NCI-H446 treated with DMSO at 0.1 percent for 48 hours (cell line): ENCODE data around the gene KRTAP10-7.
"Not testable (repeated sequence)": the region's sequence is repeated elsewhere in the genome, so short reads cannot be mapped to it uniquely, and the experiment has no call there.

Experiments used
- DNase-seq: peaks from one replicate; lab custom pipeline; 2025; lab: John Stamatoyannopoulos, UW

The KRTAP10-7 gene

DNA sequence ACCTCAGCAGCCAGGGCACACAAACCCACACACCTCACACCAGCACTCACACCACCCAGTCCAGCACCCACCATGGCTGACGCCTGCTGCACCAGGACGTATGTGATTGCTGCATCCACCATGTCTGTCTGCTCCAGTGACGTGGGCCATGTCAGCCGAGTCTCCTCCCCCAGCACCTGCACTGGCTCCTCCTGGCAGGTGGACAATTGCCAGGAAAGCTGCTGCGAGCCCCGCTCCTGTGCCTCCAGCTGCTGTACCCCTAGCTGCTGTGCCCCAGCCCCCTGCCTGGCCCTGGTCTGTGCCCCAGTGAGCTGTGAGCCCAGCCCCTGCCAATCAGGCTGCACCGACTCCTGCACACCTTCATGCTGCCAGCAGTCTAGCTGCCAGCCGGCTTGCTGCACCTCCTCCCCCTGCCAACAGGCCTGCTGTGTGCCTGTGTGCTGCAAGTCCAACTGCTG is 11.7 kb downstream of the KRTAP10-7 start, which contains the start of gene KRTAP10-8:
TSS of gene KRTAP10-8 (plus strand) at position 51 of the 458 bp plus-strand sequence. CDS start at position 73, 22 bp downstream.
- no peak for DNase-seq

- DNase-seq, result no peak
Measured at GRCh38 chr21:44612669-44613229, 12.4 kb downstream of the KRTAP10-7 start.

- DNase-seq, result no peak
Measured at GRCh38 chr21:44613386-44614155, 13.2 kb downstream of the KRTAP10-7 start.

- DNase-seq, result no peak
Measured at GRCh38 chr21:44614161-44614631, 13.8 kb downstream of the KRTAP10-7 start.

GRCh38 chr21:44614961-44615391 is 14.6 kb downstream of the KRTAP10-7 start:
- DNase-seq, result no peak

- no peak for DNase-seq
Measured at GRCh38 chr21:44615466-44615865, 15.1 kb downstream of the KRTAP10-7 start.

DNA sequence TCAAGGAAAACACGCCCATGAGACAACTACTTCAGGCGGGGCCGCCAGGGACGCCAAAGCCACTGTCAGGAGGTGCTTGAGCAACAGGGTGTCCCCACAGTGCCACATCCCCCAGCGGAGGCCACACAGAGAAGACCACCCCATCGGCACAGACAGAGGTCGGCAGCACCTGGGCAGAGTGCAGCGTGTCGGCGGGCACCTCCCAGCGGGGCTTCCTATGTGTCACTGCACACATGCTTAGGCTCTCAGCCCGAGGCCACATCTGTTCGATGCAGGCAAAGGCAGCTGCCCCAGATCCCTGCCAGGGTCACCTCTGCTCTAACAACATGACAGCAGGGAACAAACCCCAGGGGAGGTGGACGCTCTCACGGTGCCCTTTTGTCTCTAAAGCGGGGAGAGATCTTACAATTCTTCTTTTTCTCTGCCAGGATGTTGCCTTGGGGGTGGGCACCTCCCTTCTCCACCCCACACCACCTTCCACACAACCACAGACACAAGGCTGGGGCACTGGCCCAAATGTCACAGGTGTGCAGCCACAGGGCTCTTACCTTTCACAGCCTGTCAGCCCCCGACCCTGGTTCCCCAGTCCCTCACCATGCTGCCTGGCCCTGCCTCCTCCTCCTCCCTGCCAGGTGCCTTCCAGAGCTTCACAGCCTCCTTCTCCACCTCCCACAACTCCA is 15.7 kb downstream of the KRTAP10-7 start:
- no peak for DNase-seq

DNA sequence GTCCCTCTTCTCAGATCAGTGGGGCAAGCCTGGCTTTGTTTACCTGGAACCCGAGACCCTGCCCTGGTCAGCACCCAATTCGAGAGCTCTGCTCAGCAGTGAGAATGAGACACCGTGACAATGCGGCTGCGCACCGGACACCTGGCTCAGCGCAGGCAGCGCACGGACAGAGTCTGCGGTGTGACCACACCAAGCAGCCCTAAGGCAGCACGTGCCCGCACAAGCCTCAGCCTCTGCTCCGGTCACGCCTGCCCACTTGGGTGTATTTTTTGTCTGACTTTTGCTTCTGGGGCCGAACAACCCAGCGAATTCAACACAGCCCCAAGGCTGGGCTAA is 16.2 kb downstream of the KRTAP10-7 start:
- DNase-seq, result no peak

GRCh38 chr21:44617071-44617501 is 16.7 kb downstream of the KRTAP10-7 start:
- no peak for DNase-seq

DNA sequence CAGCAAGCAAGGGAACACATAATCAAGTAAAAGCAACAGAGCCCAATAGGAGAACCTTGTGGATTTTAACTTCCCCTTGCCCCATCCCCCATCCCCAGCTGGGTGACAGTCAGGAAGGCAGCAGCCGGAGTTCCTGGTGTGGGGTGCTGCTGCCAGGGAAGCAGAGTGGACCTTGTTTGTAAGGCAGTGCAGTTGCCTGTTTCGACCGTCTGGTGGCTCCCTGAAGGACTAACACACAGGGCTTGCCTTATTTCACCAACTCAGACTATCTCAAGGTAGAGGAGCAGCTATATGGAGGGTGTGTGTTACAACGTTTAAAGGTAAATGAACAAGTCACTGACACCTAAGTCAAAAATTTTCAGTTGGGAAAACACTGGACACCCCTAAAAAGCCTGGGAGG is 18.1 kb downstream of the KRTAP10-7 start:
- no peak for DNase-seq

GRCh38 chr21:44618909-44619308 is 18.5 kb downstream of the KRTAP10-7 start:
- DNase-seq, result no peak

DNA sequence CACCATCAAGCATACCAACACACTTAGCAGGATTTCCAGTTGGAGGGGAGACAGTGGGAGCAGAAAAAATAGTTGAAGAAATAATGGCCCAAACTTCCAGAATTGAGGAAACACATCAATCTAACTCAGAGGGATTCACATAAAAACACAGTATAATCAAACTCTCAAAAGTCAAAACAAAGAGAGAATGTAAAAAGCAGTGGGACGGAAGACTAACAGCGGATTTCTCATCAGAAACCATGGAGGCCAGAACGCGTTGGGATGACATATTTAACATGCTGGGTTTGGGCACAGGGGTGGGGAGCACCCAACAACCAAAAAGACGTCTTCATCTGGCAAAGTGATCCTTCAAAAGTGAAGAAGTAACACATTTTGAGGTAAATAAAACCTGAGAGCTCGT is 19.5 kb downstream of the KRTAP10-7 start:
- DNase-seq, result no peak

- DNase-seq, result no peak
Measured at GRCh38 chr21:44623575-44623974, 23.2 kb downstream of the KRTAP10-7 start.

DNA sequence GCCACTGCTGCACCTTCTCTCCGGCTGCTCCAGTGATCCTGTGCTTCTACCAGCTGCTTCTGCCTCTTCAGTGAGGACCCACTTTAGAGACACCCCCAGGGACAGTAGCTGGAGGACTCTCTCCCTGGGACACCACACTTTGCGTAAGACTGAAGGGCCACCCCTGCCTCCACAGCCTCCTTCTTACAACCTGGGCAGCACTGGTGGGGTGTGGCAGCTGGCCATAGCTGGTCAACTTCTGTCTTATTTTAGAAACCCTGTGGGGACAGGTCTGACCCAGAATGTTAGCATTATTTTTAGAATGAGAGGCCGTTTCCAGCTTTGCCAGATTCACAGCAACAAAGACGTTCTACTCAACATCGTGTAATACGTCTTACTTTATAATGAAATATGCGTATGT is 25.4 kb downstream of the KRTAP10-7 start:
- DNase-seq, result no peak

- DNase-seq, result no peak
Measured at GRCh38 chr21:44626262-44626661, 25.9 kb downstream of the KRTAP10-7 start.

- DNase-seq, result no peak
Measured at GRCh38 chr21:44626673-44627143, 26.3 kb downstream of the KRTAP10-7 start, which contains the start of gene KRTAP10-9. TSS of gene KRTAP10-9 (plus strand) at chr21:44627093. CDS start at chr21:44627172, 79 bp downstream.

GRCh38 chr21:44627181-44627822 is 26.9 kb downstream of the KRTAP10-7 start:
- DNase-seq, result not testable (repeated sequence)

GRCh38 chr21:44627831-44628233 is 27.4 kb downstream of the KRTAP10-7 start:
- DNase-seq, result not testable (repeated sequence)

DNA sequence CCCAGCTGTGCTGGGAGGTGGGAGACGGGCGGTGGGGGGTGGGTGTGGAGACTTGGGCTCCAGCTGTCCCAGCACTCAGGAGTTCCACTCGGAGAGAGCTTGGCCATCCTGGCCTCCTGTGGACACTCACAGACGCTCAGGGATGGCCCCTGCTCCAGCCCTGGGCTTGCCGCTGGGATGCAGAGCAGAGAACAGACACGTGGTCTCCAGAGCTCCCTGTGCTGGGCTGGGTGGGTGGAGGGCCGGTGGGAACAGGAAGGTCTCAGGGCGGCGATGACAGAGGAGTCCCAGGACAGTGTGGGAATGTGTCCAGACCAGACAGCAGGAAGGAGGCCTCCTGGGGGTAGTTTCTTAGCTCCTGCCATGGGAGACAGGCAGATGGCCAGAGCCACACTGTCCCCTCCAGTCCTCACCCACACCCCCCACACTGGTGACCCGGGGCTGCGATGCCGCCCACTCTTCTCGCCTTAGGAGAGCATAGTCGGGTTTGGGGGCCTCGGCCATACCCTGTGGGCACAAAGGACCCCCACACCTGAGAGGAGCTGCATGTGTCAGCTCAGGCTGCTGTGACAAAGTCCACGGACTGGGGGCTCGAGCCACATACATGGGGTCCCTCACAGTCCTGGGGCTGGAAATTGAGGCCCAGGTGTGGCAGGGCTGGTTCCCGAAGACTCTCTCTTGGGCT is 28.5 kb downstream of the KRTAP10-7 start:
- no peak for DNase-seq

DNA sequence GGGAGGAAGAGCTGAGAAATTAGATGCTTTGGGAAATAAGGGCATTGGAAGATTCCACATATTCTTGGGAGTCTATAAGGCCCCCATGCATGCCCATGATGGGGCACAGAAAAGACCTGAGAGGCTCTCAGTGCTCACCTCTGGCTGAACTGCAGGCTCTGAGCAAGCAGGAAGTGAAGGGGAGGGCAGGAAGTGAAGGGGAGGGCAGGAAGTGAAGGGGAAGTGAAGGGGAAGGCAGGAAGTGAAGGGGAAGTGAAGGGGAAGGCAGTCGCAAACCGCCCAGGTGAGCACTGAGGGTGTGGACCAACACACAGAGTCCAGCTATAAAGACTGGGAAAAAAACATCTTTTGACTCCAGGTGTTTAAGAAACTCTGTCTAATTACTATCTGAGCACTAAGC is 30.0 kb downstream of the KRTAP10-7 start:
- no peak for DNase-seq

DNA sequence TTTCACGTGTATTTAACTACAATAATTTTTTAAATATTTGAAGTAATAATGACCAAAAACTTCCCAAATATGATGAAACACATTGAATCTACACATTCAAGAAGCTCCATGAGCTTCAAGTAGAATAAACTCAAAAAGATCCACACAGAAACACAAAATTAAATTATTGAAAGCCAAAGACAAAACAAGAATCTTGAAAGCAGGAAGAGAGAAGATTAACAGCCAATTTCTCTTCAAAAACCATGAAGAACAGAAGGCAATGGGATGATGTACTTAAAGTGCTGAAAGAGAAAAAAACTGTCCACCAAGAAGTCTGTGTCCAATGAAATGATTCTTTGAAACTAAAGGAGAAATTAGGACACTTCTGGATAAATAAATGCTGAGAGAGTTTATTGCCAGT is 31.7 kb downstream of the KRTAP10-7 start:
- DNase-seq, result no peak
